ENCODE results near the gene TMCO1.
"Not testable (repeated sequence)": the region's sequence is repeated elsewhere in the genome, so short reads cannot be mapped to it uniquely, and the experiment has no call there.

TMCO1 gene

DNA sequence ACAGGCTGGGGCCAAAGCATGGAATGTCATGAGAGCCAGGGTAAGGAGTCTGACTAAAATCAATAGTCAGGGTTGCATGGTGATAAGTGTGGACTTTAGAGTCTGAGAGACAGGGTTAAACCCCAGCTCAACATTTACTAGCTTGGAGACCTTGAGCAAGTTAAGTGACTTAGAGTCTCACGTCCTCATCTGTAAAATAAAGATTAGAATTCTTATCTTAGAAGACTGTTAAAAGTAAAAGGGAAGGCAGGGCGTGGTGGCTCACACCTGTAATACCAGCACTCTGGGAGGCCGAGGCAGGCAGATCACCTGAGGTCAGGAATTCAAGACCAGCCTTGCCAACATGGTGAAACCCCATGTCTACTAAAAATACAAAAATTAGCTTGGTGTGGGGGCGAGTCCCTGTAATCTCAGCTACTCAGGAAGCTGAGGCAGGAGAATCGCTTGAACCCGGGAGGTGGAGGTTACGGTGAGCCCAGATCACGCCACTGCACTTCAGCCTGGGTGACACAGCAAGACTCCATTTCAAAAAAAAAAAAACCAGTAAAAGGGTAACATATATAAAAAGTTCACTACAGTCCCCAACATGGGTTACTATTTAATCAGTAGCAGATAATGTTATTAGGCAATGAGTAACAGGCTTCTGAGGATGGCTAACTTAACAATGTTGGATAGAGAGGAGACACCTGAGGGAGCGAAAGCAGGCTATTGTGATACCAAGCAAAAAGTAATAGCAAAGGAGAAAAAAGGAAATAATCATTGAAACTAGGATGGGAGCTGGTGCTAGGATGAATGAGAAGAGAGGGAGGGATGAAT, 20.8 kb downstream of the TMCO1 start:
- DNase-seq, result no peak

DNA sequence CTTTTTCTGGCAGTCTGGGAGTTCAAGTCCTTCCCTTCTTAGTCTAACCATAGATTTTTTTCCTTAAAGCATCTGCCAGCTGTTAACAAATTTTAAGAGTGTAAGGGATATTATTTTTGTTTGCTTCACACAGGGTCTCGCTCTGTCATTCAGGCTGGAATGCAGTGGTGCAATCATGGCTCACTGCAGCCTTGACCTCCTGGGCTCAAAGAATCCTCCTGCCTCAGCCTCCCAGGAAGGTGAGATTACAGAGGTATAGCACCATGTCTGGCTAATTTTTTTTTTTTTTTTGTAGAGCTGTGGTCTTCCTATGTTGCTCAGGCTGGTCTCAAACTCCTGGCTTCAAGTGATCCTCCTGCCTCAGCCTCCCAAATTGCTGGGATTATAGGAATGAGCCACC, 23.8 kb downstream of the TMCO1 start:
- DNase-seq, result not testable (repeated sequence)

DNA sequence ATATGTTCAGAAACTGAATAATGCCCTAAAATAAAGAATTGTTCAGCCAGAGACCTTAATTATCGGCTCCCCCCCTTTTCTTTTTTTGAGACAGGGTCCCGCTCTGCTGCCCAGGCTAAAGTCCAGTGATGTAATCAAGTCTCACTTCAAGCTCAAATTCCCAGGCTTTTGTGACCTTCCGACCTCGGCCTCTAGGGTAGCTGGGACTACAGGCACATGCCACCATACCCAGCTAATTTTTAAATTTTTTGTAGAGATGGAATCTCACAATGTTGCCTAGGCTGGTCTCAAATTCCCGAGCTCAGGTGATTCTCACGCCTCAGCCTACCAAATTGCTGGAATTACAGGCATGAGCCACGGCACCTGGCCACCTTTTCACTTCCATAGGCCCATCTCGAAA, 26.5 kb downstream of the TMCO1 start:
- no peak for DNase-seq

DNA sequence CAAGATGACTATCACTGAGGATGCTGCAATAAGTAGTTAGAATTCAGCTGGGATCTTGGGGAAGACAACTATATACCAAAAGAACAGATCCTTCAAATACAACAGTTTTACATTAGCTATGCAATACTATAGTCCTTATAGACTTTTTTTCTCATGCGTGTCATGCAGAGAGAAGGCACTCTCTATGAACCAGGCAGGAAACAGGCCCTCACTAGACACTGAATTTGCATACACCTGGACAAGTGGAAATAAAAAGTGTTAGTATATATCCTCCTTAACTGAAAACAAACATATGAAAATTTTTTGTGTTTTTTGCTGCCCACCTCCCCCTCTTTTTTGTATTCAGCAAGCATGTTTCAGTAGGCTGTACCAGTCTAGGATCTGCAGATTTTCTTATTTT, 29.9 kb downstream of the TMCO1 start:
- no peak for DNase-seq

DNA sequence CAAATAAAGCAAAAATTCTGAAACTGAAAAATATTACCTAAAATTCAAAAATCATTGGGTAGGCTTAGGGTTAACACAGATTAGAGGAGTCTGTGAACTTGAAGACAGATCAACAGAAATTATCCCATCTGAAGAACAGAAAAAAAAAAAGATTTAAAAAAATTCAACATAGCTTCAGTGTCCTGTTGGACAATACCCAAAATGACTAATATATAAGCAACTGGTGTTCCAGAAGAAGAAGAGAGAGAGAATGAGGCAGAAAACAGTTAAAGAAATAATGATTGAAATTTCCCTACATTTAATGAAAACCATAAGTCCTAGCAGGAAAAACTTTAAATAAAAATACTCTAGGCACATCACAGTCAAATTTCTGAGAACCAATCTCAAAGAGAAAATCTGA, 31.5 kb downstream of the TMCO1 start:
- DNase-seq, result peak; percentile 4

DNA sequence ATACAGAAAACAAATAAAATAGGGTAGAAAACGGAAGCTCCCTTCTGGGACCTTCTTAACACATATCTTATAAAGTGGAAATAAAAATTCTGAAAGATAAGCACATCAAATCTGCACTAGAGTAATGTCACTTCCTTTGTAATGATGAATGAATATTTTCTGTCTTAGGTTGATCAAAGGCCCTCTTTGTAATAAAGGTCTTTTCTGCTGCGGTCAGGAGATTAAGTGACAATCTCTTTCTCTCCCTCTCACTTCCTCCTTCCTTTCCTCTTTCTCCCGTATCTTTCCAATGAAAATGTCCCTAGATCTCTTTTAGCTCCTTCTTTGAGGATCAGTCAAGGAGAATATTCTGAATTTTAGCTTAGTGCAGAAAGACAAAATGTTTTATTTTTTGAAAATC, 33.8 kb downstream of the TMCO1 start:
- DNase-seq, result no peak

DNA sequence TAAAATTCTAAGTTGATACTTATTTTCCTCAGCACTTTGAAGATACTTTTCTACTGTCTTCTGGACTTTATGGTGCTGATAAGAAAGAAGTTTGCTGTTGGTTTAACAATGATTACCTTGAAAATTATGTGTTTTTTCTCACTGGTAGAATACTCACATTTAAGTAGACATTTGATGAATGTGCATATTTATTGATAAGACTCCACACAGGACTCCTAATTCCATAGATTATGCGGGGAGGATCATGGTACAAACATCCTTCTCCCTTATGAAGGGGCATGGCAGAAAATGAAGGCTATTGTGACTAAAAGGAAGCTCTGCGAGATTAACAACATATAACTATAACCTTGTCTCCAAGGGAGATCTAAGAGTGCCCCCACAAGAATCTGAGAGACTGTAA, 41.8 kb downstream of the TMCO1 start:
- no peak for DNase-seq

DNA sequence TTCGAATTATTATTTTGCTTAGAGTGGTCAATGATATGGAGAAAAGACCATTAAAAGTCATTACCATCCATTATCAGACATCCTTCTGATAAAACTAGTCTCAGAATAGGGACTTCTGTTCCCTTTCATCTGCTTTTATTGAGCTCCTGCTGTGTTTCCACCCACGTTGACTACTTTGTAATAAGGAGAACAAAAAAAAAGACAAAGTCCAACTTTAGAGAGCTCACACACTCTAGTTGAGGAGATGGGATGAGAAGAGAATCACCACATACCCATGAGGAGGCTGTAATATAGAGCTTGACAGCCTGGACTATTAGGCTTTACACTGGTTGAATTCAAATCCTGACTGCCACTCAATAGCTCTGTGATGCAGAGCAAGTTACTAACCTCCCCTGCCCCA, 42.5 kb downstream of the TMCO1 start:
- DNase-seq, result no peak

DNA sequence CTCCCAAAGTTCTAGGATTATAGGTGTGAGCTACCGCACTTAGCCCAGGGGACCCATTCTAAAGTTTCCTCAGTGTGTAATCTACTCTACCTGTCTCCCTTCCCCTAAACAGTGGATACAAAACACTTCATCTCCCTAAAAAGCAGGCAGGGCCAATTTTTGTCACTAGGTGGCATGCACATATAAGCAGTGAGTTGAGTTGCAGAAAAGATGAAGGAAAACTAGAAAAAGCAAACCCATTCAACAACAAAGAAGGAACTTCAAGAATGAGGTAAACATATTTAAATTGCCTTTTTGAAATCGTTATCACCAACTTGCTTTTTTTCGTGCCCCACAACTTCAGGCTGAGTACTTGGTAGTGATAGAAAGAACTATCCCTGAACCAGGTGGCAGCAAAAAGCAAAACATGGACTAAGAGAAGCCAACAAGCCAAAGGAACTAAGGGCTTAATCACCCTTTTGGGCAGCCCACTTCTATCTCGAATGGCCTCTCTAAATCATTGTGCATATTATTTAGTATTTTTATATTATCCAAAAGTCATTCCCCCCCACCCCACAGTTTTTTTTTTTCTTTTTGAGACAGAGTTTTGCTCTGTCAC, 50.7 kb downstream of the TMCO1 start:
- peak; percentile 58 for DNase-seq

DNA sequence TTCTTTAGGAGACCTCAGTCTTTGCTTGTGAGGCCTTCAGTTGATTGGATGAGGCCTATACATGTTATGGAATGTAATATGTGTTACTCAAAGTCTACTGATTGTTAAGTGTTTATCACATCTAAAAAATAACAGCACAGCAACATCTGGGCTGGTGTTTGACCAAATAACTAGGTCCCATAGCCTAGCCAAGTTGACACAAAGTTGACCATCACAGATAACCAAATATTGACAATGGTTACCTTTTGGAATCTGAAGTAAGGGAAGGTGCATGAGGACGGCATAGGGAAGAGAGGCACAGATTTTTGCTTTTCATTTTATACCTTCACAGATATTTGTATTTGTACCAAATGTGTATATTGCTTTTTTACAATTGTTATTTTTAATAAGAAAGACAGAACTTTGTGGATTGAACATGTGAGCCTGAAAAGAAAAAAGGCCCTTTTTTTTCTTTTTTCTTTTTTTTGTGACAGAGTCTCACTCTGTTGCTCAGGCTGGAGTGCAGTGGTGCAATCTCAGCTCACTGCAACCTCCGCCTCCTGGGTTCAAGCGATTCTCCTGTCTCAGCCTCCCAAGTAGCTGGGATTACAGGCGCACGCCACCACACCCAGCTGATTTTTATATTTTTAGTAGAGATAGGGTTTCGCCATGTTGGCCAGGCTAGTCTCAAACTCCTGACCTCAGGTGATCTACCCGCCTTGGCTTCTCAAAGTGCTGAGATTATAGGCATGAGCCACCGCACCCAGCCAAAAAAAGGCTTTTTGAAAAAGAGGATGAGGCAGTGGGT, 52.2 kb downstream of the TMCO1 start:
- not testable (repeated sequence) for DNase-seq

DNA sequence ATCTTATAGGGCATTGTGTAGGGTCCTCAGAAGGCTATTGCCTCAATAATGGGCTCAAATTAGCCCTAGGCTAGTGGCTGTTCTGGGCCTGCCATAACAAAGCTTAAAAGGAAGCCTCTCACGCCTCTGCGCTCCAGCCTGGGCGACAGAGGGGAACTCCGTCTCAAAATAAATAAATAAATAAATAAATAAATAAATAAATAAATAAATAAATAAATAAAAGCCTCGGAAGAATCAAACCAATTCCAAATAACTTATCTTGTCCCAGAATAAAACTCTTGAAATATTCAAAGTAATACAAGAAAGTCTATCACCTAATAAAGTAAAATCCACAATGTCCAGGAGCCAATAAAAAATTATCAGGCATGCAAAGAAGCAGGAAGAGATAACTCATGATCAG, 55.9 kb downstream of the TMCO1 start:
- DNase-seq, result no peak

DNA sequence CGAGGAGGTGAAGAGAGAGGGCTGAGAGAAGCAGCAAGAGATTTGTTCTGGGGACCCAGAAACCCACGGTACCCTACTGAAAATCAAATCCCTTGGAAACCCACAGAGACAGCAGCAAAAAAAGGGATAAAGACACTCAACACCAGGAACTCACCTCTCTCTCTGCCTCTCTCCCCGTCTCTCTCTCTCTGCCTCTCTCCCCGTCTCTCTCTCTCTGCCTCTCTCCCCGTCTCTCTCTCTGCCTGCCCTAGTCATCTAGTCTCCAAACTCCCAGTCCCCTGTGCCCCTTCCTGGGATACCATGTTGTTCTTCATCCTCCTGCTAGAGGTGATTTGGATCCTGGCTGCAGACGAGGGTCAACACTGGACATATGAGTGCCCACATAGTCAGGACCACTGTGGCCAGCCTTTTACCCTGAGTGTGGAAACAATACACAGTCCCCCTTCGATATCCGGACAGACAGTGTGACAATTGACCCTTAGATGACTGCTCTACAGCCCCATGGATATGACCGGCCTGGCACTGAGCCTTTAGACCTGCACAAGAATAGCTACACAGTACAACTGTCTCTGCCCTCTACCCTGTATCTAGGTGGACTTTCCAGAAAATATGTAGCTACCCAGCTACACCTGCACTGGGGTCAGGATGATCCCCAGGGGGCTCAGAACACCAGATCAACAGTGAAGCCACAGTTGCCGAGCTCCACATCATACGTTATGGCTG, 60.5 kb downstream of the TMCO1 start:
- no peak for DNase-seq

DNA sequence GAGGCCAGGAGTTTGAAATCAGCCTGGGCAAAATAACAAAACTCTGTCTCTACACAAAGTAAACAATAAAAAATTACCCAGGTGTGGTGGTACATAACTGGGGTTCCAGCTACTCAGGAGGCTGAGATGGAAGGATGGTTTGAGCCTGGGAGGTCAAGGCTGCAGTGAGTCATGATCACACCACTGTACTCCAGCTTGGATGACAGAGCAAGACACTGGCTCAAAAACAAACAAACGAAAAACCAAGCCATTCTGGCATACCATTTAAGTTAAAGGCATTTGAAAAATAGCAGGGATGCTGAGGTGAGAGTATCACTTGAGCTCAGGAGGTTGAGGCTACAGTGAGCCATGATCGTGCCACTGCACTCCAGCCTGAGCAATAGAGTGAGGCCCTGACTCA, 65.0 kb downstream of the TMCO1 start:
- no peak for DNase-seq

DNA sequence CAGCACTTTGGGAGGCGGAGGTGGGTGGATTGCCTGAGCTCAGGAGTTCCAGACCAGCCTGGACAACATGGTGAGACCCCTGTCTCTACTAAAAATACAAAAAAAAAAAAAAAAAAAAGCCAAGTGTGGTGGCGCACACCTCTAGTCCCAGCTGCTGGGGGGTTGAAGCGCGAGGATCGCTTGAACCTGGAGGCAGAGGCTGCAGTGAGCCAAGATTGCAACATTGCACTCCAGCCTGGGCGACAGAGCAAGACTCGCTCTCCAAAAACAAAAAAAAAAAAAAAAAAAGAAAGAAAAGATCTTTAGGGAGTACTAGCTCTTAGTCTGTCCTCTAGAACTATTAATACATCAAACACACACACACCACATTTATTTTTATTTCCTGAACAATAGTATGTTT, 66.7 kb downstream of the TMCO1 start:
- not testable (repeated sequence) for DNase-seq

DNA sequence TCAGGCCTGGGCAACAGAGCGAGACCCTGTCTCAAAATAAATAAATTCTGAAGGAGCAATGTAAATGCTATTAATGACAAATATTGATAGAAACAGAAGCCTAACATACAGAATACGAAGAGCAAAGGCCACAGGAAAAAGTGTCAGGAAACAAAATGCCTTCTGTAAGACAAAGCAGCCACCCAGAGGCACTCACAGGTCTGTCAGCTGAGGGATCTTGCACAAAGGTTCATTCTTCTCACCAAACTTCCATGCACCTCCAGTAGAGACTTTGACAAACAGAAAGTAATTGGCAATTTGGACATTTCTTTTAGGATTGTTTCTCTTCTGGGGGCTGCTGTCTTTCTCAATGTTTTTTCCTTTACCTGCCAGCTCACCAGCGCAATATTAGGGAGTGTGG, 69.1 kb downstream of the TMCO1 start:
- DNase-seq, result no peak

DNA sequence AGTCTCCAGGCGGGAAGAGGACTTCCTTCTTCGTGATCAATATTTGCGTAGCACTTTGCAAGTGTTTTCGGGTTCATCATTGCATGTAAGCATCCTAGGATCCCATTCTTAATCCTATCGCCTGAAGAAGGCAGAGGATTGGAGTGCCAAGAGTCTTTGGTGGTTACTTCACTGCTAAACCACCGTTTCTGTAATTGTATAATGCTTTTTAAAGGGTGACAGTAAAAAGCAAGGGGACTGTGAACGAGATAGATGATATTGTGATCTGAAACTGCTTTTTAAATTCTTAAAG, 70.0 kb downstream of the TMCO1 start:
- DNase-seq, result no peak

DNA sequence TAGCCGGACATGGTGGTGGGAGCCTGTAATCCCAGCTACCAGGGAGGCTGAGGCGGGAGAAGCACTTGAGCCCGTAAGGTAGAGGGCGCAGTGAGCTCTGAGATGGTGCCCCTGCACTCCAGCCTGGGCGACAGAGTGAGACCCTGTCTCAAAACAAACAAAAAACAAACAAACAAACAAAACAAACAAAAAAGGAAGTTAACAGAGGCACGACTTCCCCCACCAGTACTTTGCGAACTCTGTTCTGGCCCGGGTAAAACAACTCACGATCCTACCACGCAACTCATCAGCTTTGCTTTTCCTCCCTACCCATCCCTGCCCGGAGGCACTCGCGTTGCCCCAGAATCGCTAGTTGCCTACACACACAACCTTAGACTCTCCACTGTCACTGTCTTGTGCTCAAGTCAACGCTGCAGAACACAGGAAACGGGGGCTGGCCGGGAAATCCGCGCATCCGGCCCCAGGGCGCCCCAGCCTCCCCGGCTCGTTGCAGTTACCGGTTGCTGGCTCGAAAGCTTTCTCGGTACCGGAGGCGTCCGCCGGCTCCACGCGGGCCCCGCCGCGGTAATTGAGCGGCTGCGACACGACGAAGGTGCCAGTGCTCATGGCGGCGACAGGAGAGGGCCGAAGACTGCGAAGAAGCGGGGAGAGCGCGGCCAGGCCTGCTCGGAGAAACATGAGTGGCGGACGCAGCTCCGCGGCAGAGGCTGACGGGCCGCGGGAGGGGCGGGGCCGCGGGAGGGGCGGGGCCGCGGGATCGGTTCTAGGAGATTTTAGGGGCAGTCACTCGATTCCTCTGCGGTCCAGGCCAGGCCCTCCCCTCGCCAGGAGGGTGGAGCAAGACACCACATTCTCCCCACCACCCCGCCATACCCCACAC, 70.5 kb downstream of the TMCO1 start, which contains the start of gene ALDH9A1:
ALDH9A1 (minus strand) TSS at position 682 of the 880 bp plus-strand sequence; CDS start at position 678, 4 bp downstream.
- peak; percentile 91 for DNase-seq

DNA sequence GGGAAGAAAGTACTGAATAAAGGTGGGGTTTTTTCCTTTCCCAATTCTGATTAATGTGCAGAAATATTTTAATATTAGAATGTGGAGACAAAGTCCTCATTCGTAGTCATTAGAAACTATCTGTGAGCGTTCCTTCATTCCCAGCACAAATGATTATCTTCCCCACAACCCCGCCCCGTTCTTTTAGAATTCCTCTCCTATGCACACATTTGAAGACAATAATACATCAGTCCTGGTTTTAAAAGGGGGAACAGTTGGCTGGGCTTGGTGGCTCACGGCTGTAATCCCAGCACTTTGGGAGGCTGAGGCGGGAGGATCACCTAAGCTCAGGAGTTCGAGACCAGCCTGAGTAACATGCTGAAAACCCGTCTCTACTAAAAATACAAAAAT, 71.2 kb downstream of the TMCO1 start:
- DNase-seq, result no peak

DNA sequence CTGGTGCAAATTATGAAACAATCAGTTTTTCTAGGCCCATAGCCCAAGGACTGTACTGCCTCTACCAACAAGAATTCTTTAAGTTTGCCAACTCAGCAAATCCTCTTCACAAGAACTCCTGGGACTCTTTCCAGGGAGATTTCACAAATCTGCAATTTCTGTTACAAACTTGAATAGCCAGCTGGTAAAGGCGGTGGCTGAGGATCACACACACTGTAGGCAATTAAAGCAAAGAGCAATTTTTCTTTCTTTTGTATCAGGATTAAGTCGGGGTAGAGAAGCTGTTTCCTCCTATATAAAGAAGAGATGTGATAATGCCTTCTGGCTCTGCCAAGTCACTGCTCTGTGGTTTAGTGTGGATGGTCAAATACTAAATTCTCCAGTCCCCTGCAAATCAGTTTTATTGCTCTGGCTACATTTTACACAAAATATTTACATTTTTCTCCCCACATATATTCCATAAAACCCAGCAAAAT, 72.0 kb downstream of the TMCO1 start:
- peak; percentile 90 for DNase-seq

DNA sequence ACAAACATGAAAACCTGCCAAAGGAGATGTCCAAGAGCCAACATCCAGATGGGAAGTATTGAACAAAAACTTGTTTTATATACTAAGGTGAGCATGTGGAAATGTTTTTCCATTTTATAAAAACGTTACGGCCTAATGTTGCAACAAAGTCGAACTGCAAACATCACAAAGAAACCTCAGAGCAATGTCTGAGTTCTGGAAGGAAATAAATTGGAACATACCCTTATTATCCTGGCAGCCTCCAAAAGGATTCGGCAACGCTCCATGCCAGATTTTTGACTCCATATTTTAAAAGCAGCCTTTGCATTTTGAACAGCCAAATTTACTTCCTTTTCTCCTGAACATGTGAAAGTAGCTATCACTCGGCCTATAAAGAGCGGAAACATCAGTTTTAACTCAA, 73.6 kb downstream of the TMCO1 start:
- DNase-seq, result no peak

DNA sequence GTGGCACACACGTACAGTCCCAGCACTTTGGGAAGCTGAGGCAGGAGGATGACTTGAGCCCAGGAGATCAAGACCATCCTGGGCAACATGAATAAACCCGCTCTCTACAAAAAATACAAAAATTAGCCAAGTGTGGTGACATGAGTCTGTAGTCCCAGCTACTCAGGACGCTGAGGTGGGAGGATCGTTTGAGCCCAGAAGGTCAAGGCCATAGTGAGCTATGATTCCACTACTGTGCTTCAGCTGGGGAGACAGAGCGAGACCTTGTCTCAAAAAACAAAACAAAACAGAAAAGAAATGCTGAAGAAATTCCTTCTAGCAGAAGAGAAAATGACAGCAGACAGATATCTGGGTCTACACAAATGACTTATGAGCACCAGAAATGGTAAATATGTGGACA, 80.6 kb downstream of the TMCO1 start:
- no peak for DNase-seq

DNA sequence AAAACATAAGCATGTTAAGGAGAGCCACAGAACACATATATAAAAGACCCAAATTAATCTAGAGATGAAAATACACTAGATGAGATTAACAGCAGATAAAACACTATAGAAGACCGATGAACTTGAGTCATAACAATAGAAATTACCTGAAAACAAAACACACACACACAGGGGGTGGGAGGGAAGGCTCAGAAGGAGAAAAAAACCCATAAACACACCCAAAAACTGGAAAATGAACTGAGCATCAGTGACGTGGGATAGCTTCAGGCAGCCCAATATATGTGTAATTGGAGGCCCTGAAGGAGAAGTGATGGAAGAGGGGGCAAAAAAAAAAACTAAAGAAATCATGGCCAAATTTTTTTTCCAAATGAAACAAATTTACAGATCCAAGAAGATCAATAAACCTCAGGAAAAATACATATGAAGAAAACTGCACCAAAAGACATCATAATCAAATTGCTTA, 81.7 kb downstream of the TMCO1 start:
- DNase-seq, result no peak

Measured in fibroblast of skin of abdomen (primary cell).